ELR (cell line): ENCODE data around the gene SLTM.
"Not testable (repeated sequence)": the region's sequence is repeated elsewhere in the genome, so short reads cannot be mapped to it uniquely, and the experiment has no call there.

Experiments used
- DNase-seq: peaks from one replicate; pipeline ENCODE4 v3.0.0-alpha.2; 2015; ENCODE audit warnings: low read depth

The SLTM gene

DNA sequence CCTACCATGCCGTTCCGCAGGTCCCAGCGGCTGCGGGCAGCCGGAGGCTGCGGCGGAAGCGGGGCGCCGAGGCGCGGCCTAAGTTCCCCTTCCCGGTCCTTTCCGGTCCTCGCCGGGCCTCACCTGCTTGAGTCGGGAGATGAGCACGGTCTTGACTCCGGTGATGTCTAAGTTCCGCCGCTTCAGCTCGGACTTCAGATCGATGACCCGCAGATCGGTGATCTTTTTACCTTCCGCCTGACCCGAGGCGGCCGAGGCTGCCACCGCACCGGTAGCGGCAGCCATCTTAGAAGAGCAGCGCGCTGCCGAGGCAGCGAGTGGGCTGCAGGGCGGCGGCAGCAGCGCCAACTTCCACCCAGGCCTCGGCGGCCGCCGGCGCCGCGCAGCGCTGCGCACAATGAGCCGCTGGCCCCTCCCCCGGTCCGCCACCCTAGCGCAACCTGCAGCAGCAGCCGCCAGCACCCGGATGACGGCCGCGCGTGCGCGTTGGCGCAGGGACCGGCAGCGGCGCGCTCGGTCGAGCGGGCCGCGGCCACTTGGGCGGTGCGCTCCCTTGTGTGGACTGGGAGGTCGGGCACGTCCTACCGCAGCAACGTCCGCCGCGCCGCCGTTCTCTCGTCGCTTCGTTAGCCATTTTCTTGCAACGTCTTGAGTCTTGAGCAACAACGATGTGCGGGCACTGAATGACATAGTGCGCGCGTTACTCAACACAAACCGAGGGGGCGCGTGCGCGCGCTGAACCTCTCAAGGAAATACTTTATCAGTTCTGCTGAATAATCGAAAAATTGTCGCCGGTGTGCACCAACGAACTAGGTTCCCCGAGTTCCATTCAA, at the start of gene SLTM:
Gene SLTM, minus strand, starts transcription at position 399 of the 833 bp plus-strand sequence. Its CDS starts 114 bp downstream, at position 285.
- DNase-seq = peak; percentile 92

DNA sequence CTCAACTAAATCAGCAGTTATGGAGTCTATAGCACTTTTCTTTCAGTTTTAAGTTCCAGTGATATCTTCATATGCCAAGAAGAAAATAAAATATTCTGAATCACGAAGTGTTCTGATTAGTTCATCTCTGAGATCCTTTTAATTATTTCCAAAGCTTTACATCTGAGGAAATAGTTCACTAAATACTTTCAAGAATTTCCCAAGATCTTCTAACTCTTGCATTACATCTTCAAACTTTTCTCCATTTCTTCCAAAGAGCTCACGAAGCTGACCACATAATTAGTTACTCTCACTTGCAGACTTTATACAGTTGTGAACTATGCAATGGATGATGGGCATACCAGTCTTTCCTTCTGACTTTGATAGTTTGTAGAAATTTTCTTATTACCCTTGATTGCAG, 49.8 kb upstream of the SLTM start:
- no peak for DNase-seq

DNA sequence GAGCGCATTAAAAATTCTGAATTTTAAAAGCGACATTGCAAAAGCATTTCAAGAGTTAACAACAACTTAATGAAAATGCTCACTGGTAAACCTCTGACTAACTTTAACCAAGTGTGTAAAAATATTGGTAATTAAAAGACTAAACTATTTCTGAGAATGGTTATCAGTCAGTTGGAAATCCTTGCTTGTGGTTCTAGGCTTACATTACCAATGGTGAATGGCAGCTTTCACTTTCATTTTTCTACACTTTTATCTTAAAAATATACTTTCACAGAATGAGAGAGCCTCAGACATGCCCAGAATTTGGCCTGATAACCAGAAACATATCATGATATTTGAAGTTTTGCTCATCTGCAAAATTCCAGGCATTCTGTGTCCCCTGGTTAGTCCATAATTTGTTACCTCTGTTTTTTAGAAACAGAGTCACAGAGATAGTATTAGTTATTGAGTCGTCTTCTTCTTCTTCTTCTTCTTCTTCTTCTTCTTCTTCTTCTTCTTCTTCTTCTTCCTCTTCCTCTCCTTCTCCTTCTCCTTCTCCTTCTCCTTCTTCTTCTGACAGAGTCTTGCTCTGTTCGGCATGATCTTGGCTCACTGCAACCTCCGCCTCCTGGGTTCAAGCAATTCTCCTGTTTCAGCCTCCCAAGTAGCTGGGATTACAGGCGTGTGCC, 48.5 kb upstream of the SLTM start:
- DNase-seq = no peak

DNA sequence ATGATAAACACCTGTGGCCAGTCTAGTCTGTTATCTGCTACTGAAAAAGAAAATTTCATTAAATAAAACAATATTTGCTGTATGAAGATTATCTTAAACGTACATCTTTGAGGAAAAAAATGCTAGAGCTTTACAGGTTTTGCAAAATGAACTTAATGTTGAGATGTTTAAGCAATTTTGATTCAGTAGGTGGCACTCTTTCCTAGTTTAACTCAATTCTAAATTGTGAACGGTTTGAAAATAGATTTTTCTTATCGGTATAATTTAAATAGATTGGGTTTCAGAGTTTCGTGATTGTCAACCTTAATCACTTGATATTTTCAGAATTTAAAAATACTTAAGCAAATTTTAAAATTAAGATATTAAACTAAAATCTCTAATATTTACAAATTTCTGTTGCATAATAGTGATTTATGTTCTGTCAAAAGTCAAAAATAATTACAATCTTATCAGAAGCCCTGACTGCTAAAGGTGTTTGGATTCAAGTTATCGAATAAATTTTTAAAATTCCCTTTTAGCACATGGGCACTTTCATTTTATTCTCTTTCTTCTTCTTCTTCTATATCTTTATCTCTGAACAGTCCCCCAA, 47.0 kb upstream of the SLTM start:
- DNase-seq = peak; percentile 61

DNA sequence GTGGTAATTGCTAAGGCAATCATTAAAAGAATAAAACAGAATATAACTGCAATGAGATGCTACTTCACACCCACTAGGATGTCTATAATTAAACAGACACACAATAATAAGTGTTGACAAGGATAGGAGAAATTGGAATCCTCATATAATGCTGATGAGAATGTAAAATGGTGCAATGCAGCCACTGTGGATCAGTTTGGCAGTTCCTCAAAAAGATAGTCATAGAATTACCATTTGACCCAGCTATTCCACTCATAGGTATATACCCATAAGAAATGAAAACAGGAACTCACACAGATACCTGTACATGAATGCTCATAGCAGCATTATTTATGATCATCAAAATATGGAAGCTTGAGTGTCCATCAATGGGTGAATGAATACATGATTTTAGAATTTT, 44.4 kb upstream of the SLTM start:
- no peak for DNase-seq

DNA sequence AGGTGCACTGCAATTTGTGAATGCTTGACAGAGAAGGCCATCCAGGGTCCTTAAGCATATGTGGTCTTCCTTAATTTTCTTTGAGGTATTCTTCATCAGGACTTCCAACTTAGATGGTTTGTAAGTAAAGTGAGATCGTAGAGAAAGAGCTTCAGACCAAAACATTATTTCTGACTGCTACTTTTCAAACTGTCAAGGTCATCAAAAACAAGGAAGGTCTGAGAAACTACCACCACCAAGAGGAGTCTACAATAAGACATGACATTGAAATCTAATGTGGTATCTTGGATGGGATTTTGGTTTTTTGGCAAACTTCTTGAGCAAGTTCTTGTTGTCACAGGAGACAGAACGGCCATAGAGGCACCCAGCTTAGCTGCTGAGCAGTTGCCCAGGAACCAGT, 34.0 kb upstream of the SLTM start:
- no peak for DNase-seq

DNA sequence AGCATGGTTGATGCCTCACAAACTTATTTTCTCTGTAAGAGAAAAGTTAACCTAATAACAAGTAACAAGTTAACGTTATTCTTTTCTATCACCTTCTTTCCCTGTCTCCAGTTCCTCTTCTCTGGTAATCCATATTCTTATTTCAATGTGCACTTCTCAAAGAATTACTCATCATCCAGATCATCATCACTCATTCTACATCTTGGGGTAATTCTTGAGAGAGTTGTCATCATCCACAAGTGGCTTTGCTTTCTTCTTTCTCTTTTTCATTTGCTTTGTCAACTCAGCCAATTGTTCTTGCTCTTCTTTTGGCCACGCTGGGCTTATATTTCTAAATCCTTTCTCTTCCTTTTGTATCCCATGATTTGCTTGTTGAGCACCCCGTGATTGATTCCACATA, 33.2 kb upstream of the SLTM start:
- peak; percentile 75 for DNase-seq

DNA sequence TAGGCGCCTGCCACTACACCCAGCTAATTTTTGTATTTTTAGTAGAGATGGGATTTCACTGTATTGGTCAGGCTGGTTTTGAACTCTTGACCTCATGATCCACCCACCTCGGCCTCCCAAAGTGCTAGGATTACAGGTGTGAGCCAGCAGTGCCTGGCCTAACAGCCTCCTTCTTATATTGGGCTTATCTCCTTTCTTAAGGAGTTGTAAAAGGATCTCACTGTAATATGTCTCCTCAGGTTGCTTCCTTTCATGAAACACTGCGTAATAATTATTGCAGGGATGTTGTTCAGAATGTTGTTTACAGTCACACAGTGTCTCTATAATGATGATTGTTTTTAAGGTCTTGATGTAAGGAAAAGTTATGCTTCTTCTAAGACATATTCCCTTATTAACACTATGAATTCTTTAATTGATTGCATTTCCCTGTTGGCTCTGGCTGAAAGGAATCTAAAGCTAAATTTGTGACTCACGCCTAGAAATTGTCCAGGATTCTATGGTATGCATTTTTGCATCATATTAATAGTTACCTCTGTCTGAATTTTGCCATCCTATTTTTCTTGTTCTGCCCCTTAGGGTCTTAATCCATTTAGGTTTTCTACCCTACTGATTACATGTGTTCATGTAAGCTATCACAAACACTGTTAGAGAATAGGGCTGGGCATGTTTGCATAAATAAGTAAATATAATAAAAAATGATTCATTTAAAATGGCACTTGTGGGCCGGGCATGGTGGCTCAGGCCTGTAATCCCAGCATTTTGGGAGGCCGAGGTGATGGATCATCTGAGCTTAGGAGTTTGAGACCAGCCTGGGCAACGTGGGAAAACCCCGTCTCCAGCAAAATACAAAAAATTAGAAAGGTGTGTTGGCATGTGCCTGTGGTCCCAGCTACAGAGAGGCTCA, 29.4 kb upstream of the SLTM start:
- peak; percentile 31 for DNase-seq

DNA sequence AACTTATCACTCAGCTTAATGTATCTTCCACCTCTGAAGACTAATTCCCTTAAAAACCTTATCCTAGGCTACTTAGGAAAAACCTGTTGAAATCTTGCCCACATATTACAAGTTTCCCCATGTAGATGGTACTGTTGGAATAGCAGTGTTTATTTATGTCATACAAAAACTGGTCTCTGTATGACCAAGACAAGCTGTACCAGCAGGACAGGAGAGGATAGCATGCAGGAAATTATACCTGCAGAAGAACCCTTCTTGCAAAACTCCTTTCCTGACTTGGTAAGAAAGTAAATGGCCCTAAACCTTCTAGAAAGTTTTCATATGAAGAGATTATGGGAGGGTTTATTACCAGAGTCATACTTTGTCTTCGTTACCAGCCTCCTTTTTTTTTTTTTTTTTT, 28.7 kb upstream of the SLTM start:
- DNase-seq = no peak

DNA sequence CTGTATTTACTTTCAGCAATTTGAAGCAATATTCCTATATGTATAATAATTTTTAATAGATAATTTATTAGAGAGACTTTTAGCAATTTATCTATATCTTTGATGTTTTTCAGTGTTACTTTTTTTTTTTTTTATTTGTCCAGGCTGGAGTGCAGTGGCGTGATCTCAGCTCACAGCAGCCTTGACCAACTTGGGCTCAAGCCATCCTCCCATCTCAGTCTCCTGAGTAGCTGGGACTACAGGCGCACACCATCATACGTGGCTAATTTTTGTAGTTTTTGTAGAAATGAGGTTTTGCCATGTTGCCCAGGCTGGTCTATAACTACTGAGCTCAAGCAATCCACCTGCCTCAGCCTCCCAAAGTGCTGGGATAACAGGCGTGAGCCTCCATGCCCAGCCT, 25.3 kb upstream of the SLTM start:
- DNase-seq = no peak

DNA sequence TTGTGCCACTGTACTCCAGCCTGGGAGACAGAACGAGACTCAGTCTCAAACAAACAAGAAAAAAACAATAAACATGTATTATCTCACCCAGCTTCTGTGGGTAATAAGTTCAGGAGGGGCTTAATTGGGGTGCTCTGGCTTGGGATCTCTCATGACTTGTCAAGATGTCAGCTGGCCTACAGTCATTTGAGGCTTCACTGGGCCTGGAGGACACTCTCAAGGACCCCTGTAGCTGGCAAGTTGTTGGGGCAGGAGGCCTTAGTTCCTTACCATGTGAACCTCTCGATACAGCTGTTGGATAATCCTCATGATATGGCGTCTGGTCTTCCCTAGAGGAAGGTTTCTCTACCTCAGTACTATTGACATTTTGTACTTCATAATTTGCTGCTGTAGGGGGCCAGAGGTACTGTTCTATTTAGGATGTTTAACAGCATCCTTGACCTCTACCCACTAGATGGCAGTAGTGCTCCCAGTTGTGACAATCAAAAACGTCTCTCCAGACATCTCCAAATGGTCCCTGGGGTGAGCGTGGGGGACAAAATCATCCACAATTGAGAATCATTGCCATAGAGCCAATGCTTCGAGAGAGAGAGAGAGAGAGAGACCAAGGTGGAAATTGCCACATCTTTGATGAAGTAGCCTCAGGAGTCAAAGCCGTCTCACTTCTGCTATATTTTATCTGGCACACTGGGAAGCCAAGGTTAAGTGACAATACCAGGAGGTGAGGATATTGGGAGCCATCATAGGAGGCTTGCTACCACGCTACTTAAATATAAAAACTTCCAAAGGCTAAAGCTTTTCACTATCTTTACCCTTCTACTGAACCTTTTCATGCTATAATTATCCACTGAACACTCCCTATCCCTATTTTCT, 23.9 kb upstream of the SLTM start:
- DNase-seq = peak; percentile 85

DNA sequence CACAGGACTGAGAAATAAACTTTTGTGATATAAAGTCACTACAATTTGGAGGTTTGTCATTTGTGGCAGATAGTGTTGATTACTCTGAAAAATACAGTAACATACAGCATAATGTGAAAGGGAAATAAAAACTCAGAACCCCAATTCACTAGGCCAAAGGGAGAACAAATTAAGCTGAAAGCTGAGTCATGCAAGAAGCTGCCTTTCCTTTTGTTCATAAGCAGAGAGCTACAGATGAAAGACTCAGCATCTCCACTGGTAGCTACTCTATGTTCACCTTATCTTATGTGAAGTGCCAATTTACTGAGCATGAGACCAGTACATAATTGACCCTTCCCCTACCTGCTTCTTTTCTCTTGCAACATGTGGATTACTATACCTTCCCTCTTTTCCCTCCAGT, 19.3 kb upstream of the SLTM start:
- DNase-seq = peak; percentile 36

DNA sequence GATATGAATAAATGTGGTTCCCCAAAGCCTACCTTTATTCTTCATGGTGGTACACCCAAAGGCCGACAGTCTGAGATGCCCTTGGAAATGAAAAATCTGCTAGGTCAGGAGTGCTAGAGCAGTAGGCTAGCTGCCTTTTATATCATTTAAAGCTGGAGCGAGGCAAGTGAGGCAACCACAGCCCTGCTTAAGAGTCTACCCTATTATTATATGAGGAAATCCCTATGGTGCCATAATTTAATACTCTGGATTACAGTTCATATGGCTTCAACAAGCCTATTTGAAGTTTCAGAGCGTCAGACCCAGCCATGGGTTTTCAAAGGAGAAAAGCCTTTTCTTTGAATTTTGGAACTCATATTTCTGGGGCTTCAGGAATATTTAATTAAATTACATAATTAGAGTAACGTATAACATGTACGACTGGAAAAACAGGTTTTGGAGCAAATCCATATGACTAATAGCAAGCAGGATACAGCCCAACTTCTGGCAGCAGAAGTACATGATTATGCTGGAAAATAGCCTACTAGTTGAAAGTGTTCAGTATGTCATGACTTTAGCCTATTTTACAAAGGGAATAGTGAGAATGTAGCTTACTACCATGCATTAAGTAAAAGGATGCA, 18.0 kb upstream of the SLTM start:
- DNase-seq = peak; percentile 52

DNA sequence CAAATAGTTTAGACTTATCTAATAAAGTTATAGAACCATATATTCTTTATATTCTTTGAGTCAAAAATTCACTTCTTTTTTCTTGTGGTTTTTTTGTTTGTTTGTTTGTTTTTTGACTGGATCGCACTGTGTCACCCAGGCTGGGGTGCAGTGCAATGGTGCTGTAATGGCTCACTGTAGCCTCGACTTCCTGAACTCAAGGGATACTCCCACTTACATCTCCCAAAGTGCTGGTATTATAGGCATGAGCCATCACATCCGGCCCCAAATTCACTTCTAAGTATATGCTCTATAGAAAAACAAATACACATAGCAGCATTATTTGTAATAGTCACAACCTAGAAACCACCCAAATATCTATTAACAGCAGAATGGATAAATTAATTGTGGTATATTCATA, 13.7 kb upstream of the SLTM start:
- DNase-seq = peak; percentile 56

DNA sequence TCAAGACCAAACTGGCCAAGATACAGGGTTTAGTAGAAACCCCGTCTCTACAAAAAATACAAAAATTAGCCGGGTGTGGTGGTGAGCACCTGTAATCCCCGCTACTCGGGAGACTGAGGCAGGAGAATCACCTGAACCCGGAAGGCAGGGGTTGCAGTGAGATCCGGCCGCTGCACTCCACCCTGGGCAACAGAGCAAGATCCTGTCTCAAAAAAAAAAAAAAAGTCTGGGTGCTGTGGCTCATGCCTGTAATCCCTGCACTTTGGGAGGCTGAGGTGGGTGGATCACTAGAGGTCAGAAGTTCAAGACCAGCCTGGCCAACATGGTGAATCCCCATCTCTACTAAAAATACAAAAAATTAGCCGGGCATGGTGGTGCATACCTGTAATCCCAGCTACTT, 1.5 kb upstream of the SLTM start:
- DNase-seq = not testable (repeated sequence)

DNA sequence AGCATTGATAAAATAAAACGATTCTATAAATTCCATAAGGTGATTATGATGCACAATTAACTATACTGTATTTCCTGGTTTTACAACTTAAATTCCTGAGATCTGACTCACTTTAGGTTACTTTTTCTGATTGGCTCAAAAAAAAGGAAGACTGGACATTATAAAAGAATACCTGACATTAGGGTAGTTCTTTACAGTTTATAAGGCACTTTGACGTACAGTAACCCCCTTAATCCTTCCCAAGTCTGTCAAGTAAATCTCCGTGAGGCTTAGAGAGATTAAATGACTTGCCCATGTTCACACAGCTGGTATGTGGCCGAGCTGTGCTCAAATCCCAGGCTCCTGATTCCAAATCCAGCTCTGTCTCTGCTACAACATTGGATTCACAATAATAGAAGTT, 1.0 kb upstream of the SLTM start:
- DNase-seq = peak; percentile 55

DNA sequence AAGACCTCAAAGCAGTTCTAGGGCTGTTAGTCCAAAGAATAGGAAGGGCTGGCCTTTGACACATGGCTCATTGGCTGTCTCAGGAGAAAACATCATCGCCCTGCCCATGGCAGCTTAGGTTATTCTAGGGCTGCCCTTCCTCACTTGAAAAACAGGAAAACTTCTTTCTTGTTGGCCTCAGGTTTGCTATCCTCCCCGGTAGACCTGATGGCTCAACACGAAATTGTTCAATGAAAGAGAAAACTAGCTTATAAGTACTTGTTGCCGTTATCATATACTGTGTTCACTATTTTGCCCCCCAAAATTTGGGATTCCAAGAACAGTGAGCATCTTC, 602 bp upstream of the SLTM start:
- no peak for DNase-seq

DNA sequence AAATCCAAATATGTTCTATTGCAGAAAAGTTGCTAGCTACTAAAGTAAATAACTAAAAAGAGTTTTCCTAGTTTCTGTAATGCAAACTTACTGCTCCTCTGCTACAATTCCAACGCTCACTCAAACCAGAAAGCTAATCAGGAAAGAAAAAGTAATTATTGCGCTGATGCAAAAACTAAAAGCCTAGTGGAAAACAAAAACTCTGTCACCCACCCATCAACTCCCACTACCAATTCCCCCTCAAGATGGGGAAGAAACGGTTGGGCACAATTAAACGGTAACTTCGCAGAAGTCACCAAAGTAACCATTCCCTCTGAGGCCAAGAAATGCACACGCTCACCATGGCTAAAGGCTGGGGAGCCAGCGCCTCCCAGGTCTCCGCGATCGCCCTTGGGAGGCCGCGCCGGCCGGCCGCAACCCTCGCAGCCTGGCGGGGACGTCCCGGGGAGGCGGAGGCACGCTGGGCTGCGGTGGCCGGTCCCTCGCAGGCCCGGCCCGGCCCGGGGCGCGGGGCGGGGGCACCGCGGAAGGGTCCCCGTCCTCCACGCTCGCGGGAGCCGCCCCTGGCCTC, 684 bp downstream of the SLTM start:
- DNase-seq = peak; percentile 44

DNA sequence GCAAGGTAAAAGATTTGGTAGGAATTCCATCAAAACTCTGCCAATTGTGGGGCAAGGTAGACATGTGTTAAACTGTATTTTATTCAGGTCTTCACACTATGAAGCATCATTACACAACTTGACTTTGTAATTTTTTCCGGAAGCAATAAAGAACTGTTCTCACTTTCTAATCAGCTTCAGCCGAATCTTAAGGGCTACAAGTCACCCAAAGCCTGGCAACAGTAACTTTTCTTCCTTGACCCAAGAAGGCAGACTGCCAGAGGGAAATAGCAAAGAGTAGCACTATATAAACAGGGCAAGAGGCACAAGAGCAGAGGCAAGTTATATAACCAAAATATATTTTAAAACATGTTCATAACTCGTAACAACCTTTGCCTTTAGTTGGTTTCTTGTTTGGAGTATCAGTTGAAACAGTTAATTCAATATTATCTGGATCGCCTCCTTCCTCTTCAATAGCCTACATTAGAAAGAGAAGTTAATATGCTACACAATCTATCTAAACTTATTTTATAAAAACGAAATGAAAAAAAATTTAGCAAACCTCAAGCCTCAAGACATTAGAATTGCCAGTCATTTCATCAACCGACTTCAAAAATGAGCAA, 1.4 kb downstream of the SLTM start:
- peak; percentile 49 for DNase-seq

DNA sequence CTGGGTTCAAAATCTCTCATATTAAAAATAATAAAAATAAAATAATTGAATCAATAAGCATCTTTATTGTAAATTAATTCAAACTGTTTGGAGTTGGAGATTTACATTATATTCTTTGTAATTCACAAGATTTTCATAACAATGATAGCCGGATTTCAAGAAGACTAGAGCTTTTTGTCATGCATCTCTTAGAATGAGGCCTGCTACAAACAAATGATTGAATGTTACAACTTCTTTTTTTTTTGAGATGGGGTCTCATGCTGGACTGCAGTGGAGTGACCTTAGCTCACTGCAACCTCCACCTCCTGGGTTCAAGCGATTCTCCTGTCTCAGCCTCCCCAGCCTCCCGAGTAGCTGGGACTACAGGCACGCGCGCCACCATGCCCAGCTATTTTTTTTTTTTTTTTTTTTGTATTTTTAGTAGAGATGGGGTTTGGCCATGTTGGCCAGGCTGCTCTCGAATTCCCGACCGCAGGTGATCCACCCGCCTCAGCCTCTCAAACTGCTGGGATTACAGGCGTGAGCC, 3.5 kb downstream of the SLTM start:
- no peak for DNase-seq
